Forelimb muscle (tissue), 1 donor: Measurements from ENCODE around the gene DOCK10. TPM values are rescaled to one million over a fixed set of nuclear protein-coding genes. Genes with fewer than 3 reads are reported as not detected.

Source experiments
- DNase-seq: peaks from one replicate; pipeline ENCODE4 v3.0.0-alpha.2; 2013; ENCODE audit warnings: low read depth
- polyA plus RNA-seq: library from polyadenylated mRNA; unstranded; fragments of 120-200 nt; gene quantifications from one replicate; pipeline ENCODE4 v1.2.1, GENCODE V29; 2013; ENCODE audit not compliant: insufficient read length

The DOCK10 gene
- polyA plus RNA-seq, 1 donor, result 16.3 TPM

GRCh38 chr2:224982226-224982625, 60.0 kb downstream of the DOCK10 start:
- DNase-seq, result peak; percentile 83

- DNase-seq, result no peak
Measured at GRCh38 chr2:224976629-224977525, 65.4 kb downstream of the DOCK10 start.

GRCh38 chr2:224975761-224976160, 66.5 kb downstream of the DOCK10 start:
- DNase-seq, result no peak

GRCh38 chr2:224973112-224974016, 68.9 kb downstream of the DOCK10 start:
- DNase-seq, result no peak

GRCh38 chr2:224971214-224971613, 71.1 kb downstream of the DOCK10 start:
- DNase-seq, result no peak

- DNase-seq, result no peak
Measured at GRCh38 chr2:224970311-224970710, 72.0 kb downstream of the DOCK10 start.

GRCh38 chr2:224969633-224970260, 72.5 kb downstream of the DOCK10 start:
- no peak for DNase-seq

- no peak for DNase-seq
Measured at GRCh38 chr2:224969095-224969494, 73.2 kb downstream of the DOCK10 start.

GRCh38 chr2:224968051-224968450, 74.2 kb downstream of the DOCK10 start:
- no peak for DNase-seq

GRCh38 chr2:224966613-224967012, 75.7 kb downstream of the DOCK10 start:
- no peak for DNase-seq

GRCh38 chr2:224959556-224959955, 82.7 kb downstream of the DOCK10 start:
- DNase-seq, result no peak

- no peak for DNase-seq
Measured at GRCh38 chr2:224958873-224959272, 83.4 kb downstream of the DOCK10 start.

- DNase-seq, result no peak
Measured at GRCh38 chr2:224958462-224958857, 83.8 kb downstream of the DOCK10 start.

GRCh38 chr2:224957540-224958461, 84.5 kb downstream of the DOCK10 start:
- no peak for DNase-seq

GRCh38 chr2:224956706-224957105, 85.6 kb downstream of the DOCK10 start:
- DNase-seq, result no peak

GRCh38 chr2:224954980-224955379, 87.3 kb downstream of the DOCK10 start:
- no peak for DNase-seq

- no peak for DNase-seq
Measured at GRCh38 chr2:224952936-224953657, 89.2 kb downstream of the DOCK10 start.

GRCh38 chr2:224951723-224952481, 90.4 kb downstream of the DOCK10 start:
- no peak for DNase-seq

GRCh38 chr2:224948859-224949258, 93.4 kb downstream of the DOCK10 start:
- DNase-seq, result no peak

GRCh38 chr2:224948005-224948404, 94.3 kb downstream of the DOCK10 start:
- DNase-seq, result no peak
